HG03159 (cell line): Measurements from ENCODE around the gene TEX47.

Experiments
- ATAC-seq: cut with Tn5 transposase; IDR thresholded peaks from one replicate; pipeline ENCODE4 v1.9.1; 2021; ENCODE audit warnings: mild to moderate bottlenecking, moderate library complexity; ENCODE audit not compliant: unreplicated experiment

Gene TEX47

GRCh38 chr7:88756802-88757201 is 38.7 kb downstream of the TEX47 start:
- no peak for ATAC-seq

- no peak for ATAC-seq
These were observed 49.4 kb downstream of the TEX47 start for GRCh38 chr7:88746126-88746525.
